HG02970 (cell line): ENCODE data around the gene CSE1L.
"Not testable (repeated sequence)": the region's sequence is repeated elsewhere in the genome, so short reads cannot be mapped to it uniquely, and the experiment has no call there.

Experiments
- ATAC-seq: cut with Tn5 transposase; IDR thresholded peaks from one replicate; pipeline ENCODE4 v1.9.1; 2021; ENCODE audit warnings: mild to moderate bottlenecking, moderate library complexity, moderate number of reproducible peaks; ENCODE audit not compliant: unreplicated experiment, low FRiP score

The CSE1L gene

DNA sequence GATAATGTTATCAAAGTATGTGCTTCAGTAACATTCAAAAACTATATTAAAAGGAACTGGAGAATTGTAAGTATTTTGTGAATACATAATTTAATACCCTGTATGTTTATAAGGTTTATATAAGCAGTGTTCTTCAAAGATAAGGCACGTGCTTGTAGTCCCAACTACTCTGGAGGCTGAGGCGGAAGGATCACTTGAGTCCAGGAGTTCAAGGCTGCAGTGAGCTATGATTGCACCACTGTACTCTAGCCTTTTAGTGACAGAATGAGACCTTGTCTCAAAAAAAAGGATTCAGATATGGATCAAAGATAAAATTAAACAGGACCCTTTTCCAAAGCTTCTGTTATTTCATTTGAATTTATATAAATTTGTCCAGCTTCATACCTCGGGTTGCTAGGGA lies 17.2 kb downstream of the CSE1L start:
- ATAC-seq = no peak

- ATAC-seq = no peak
Measured at GRCh38 chr20:49074521-49074920, 28.4 kb downstream of the CSE1L start.

- ATAC-seq = no peak
Measured at GRCh38 chr20:49078310-49078709, 32.2 kb downstream of the CSE1L start.

- ATAC-seq = not testable (repeated sequence)
Measured at GRCh38 chr20:49082295-49082694, 36.2 kb downstream of the CSE1L start.

DNA sequence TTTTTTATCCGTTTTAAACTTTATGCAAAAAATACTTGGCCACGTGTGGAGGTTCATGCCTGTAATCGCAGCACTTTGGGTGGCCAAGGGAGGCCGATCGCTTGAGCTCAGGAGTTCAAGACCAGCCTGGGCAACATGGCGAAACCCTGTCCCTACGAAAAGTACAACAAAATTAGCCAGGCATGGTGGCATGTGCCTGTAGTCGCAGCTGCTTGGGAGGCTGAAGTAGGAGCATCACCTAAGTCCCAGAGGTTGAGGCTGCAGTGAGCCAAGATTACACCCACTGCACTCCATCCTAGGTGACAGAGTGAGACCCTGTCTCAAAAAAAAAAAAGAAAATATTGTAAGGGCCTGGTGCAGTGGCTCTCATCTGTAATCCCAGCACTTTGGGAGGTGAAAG lies 45.0 kb downstream of the CSE1L start:
- ATAC-seq = no peak

GRCh38 chr20:49091762-49092161 lies 45.6 kb downstream of the CSE1L start:
- no peak for ATAC-seq

DNA sequence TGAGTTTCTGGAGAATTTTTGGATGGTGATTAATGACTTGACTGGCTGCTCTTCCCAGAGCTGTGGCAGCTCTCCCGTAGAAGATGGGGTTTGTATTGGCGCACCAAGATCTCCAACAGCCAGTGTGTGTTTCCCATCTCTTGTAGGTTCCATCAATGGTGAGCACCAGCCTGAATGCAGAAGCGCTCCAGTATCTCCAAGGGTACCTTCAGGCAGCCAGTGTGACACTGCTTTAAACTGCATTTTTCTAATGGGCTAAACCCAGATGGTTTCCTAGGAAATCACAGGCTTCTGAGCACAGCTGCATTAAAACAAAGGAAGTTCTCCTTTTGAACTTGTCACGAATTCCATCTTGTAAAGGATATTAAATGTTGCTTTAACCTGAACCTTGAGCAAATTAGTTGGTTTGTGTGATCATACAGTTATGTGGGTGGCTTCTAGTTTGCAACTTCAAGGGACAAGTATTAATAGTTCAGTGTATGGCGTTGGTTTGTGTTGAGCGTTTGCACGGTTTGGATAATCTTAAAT lies 50.2 kb downstream of the CSE1L start:
- no peak for ATAC-seq

DNA sequence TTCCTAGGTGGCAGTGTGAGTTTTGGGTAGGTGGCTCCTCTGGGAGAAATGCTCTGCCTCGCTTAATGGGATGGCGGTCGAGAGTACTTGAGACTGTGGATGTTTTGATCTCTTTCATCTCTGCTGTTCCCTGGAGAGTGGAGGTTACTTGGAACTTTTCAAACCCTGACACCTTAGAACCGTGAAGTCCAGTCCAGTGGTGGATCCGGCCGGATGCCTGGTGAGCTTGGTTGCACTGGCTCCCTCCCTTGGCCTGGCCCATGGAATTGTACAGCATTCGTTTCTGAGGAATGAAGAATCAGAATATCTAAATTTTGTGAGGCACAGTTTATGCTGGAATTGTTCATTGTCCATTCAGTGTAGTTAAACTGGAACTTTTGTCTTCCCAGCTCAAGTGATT lies 51.0 kb downstream of the CSE1L start:
- ATAC-seq = no peak

GRCh38 chr20:49098136-49098535 lies 52.0 kb downstream of the CSE1L start:
- ATAC-seq = no peak

- ATAC-seq = no peak
Measured at GRCh38 chr20:49099011-49099410, 52.9 kb downstream of the CSE1L start.

GRCh38 chr20:49100292-49100691 lies 54.2 kb downstream of the CSE1L start:
- ATAC-seq = not testable (repeated sequence)

DNA sequence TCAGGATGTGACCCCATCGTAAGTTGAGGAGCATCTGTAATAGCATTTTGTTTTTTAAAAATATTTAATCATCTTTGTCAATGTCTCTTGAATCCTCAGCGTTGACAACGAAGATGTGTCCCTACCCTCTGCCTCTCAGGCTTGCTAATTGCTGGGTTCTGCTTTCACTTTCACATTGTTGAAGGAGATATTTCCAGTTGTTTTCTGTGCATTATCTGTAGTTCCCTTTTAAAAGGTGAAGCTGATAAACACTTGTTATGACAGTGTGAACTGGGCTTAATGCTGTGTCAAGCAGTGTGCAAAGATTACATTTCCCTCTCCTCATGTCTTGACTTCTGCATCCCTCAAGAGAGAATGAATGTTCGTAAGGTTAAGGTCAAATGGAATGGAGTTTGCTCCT lies 54.9 kb downstream of the CSE1L start:
- ATAC-seq = no peak

GRCh38 chr20:49103019-49103418 lies 56.9 kb downstream of the CSE1L start:
- no peak for ATAC-seq

DNA sequence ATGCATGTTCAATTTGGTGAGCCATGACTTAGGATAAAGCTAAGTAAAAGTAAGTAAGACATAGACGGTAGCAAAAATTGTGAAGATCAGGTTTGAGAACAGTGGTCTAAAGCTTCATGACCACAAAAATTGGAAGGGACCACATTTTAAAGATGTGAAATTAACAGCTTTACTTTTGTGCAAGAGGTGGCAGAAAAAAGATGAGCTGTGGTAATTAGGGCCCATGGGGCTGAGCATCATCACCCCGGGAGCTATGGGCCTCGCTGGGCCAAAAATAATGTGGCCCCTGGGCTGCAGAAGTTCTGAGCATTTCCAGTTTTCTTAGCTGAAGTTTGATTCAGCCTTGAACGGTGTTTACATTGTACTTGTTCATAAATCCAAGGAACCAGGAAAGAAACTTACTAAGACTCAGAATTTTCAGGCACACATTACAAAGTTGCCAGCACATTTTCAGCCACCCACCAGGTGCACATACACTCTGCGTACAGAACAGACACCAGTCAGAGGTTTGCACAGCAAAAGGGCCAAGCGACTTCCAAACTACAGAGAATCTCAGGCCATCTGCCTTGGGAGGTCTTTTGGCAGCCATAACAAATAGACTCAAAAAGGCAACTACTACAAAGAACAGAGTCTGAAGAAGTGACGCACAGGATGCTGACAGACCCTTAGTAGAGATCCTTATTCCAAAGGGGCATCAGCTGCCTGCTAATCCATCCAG lies 57.7 kb downstream of the CSE1L start:
- ATAC-seq = no peak

GRCh38 chr20:49104365-49104648 lies 58.2 kb downstream of the CSE1L start:
- no peak for ATAC-seq

DNA sequence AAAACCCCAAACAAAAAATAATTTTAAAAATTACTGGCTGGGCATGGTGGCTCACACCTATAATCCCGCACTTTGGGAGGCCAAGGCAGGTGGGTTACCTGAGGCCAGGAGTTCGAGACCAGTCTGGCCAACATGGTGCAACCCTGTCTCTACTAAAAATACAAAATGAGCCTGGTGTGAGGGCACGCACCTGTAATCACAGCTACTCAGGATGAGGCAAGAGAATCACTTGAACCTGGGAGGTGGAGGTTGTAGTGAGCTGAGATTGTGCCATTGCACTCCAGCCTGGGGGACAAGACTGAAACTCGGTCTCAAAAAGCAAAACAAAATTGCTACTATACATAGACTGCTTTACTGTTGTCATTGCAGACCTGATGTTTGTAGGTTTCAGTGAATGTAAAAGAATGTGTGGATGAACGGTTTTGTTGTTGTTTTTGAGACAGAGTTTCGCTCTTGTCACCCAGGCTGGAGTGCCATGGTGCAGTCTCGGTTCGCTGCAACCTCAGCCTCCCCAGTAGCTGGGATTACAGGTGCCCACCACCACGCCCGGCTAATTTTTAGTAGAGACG lies 59.0 kb downstream of the CSE1L start:
- not testable (repeated sequence) for ATAC-seq

- no peak for ATAC-seq
Measured at GRCh38 chr20:49106328-49106727, 60.2 kb downstream of the CSE1L start.

DNA sequence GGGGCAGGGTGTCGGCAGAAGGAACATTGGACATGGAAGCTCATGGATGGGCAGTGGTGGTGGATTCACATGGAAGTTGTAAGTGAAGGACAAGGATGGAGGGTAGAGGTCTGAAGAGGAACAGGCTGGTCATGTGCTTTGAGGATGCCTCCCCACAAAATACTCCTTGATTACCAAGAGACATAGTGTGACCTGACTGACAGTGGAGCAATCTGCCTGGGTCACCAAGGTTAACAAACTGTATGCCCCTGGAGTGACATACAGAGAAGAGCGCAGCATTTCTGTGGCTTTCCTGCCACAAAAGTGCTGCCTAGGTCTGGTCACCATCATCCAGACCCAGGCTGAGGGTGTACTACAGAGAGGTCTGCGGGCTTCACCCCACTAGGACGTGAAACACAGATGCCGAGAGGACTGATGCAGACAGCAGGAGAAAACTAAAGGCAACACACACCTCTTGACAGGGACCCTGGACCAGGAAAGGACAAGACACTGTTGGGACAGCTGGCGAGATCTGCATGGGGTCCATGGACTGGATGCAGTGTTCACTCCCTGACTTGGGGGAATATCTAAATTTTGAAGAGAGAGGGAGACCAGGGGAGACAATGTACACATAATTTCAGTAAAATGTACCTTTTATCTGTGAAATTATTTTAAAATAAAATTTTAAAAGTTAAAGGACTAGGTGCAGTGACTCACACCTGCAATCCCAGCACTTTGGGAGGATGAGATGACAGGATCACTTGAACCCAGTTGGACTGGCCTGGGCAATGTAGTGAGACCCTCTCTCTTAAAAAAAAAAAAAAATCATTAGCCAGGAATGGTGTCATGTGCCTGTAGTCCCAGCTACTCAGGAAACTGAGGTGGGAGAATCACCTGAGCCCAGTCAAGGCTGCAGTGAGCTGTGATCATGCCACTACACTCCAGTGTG lies 64.9 kb downstream of the CSE1L start:
- ATAC-seq = no peak

DNA sequence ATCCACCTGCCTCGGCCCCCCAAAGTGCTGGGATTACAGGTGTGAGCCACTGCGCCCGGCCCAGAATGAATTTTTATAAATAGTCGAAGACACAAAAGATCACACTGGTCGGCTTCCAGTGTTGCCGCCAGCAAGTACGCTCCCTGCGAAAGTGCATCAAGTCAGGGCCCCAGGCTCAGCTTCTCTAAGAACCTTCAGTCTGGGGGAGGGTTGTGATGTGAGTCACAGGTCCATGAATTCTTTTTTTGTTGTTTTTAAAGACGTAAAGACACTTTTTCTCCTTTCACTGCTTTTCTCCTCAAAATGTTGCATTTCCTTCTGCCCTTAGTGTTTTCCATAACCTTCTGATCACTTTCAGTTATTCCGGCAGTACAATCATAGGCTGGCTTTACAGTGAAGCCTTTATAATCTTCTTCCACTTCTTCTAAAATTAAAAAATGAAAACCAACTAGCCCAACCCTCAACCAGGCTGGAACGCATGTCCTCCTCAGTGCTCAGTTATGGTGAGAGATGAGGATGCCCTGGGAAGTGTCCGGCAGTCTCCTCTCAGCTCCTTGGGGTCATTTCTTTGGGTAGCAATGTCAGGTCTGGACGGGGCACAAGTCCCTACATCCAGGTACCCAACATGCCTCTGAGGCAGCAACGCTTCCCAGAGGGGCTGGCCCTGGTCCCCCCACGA lies 66.6 kb downstream of the CSE1L start:
- ATAC-seq = no peak

DNA sequence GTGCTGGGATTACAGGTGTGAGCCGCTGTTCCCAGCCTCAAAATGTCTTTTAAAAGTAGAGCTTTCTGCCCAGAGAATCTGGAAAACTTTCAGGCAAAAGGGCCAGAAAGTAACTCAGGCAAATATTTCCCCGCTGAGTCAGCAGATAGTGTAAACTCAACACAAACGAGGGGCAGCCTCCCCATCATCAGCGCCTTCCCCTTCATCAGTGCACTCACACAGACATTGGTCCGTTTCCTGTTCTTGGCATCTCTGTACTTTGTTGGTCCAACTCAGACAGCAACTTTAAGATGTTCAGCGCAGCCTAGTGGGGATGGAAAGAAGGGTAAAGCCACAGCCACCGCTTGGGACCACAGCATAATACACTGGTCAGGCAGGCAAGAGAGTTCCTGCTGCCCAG lies 69.5 kb downstream of the CSE1L start:
- ATAC-seq = no peak

- no peak for ATAC-seq
Measured at GRCh38 chr20:49118307-49118706, 72.2 kb downstream of the CSE1L start.
